AG20443 (cell line): ENCODE measurements around the gene GDPD5.
A peak's percentile ranks its signal among the peaks of the same experiment; 100 is the strongest.
"Not testable (repeated sequence)": the region's sequence is repeated elsewhere in the genome, so short reads cannot be mapped to it uniquely, and the experiment has no call there.

ENCODE experiments used
- DNase-seq: peaks from one replicate; pipeline ENCODE4 v3.0.0; 2012; ENCODE audit warnings: low spot score, mixed read lengths

Gene GDPD5

DNA sequence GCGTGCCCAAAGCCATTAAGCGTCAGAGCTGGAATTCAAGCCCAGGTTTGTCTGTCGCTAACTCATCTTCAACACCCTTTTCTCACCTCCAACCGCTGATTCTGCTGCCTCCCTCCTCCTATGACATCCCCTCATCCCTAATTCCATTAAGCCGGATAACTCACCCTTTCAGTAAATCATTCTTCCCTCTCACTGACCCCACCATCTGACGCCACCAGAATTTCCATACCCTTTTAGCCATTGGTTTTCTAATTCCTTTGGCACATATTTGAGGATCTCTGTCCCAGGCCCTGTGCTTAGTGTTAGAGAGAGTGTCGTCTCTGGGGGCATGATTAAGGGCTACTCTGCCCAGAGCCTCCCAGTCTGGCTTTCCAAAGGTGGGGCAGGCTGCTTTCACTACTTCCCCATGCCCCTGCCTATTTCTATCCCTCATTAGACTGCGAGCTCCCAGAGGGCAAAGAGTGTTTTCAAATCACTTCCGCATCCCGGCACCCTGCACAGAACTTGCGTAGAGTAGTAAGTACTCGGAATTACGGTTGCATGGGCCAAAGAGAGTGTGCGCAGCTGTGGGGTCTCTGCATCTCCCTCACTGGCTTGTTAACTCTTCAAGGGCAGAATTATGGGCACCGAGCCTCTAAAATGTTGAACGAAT lies 96.6 kb downstream of the GDPD5 start:
- DNase-seq, result no peak

GRCh38 chr11:75428281-75428724 lies 97.4 kb downstream of the GDPD5 start:
- DNase-seq, result peak; percentile 93

GRCh38 chr11:75427181-75427580 lies 98.6 kb downstream of the GDPD5 start:
- DNase-seq, result no peak

- no peak for DNase-seq
These were observed 99.0 kb downstream of the GDPD5 start for GRCh38 chr11:75426720-75427086.

DNA sequence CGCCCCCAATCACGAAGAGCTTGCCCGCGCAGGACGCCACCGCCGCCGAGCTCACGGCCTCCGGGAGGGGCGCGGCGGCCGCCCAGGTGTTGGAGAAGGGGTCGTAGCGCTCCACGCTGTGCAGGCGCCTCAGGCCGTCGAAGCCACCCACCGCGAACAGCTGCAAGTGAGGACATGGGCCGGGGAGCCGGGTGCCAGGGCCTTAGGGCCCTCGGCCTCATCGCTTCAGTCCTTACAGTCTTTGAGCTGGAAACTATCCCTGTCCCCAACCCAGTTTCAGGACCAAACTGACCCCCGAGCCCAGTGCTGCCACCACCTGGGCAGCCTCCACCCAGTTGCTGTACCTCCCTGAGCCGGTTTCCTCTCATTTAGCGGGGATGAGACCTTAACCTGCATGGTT lies 100.3 kb downstream of the GDPD5 start:
- DNase-seq, result no peak

DNA sequence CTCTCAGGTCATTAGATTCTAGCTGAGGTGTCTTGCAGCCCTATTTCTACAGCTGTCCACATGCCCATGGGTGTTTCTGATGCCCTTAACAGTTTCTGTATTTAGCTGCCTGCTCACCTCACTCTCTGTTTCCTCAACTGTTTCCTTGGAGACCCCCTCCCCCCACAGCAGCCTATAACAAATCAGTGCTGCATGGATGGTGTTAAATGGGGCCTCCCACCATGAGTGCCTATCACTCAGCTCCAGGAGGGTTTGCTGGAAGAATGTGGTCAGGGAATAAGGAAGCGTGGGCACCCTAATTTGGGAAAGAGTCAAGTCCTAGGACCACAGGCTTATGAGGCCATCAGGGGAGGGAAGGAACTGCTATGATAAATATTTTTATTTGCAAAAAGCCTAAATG lies 101.3 kb downstream of the GDPD5 start:
- no peak for DNase-seq

DNA sequence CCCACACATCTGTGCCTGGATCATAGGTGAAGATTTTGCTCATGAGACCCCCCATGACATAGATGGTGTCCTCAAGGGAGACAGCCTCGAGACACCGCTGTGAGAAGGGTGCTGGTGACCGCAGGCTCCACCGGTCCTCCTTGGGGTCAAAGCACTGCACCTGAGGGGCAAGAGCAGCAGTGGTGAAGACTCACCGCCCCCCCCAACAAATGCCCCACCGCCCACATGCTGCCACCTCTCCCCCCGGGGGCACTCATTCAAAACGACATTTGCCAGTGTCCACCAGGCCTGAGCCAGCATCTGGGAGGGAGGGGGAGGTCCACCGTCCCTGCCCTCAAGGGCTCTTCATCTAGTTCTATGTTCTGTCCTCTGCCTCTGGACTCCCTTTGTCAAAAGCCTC lies 102.0 kb downstream of the GDPD5 start:
- no peak for DNase-seq

DNA sequence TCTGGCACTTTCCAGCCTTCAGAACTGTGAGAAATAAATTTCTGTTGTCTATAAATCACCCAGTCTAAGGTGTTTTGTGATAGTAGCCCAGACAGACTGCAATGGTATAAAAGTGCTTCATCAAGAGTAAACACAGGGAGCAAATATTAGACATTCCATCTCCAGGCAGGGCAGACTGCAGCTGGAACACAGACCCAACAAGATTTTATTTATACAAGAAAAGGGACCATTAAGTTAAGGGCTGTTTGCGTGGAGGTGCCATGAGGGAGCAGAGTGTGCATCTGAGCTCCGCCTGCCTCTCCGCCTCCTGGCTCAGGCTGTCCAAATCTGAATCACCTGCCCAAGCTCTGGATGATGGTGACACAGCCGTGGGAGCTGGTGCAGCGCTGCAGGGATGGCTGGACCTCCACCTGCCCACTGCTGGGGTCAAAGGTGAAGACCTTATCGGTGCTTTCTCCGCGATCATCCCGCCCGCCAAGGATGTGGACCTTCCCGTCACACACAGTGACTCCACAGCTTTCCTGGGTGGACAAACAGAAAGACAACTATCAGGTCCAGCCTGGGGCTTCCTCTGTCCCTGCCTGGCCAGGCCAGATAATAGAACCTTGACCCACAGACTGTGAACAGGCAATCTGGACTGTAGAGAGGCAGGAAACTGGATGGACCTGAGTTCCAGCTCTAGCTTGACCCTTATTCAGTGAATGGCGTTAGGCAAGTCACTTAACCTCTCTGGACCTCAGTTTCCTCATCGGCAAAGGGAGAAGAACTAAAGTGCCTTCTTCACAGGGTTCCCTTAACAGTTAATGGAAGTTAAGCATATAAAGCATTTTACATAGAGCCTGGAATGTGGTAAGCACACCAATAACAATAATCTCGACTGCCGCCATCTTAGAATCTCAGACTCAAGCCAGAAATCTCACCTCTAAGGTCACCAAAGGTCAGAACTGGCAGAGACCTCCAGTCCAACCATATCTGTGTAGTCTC lies 103.2 kb downstream of the GDPD5 start:
- DNase-seq, result no peak

GRCh38 chr11:75421902-75422247 lies 103.9 kb downstream of the GDPD5 start:
- no peak for DNase-seq

- DNase-seq, result no peak
These were observed 104.6 kb downstream of the GDPD5 start for GRCh38 chr11:75421035-75421602.

DNA sequence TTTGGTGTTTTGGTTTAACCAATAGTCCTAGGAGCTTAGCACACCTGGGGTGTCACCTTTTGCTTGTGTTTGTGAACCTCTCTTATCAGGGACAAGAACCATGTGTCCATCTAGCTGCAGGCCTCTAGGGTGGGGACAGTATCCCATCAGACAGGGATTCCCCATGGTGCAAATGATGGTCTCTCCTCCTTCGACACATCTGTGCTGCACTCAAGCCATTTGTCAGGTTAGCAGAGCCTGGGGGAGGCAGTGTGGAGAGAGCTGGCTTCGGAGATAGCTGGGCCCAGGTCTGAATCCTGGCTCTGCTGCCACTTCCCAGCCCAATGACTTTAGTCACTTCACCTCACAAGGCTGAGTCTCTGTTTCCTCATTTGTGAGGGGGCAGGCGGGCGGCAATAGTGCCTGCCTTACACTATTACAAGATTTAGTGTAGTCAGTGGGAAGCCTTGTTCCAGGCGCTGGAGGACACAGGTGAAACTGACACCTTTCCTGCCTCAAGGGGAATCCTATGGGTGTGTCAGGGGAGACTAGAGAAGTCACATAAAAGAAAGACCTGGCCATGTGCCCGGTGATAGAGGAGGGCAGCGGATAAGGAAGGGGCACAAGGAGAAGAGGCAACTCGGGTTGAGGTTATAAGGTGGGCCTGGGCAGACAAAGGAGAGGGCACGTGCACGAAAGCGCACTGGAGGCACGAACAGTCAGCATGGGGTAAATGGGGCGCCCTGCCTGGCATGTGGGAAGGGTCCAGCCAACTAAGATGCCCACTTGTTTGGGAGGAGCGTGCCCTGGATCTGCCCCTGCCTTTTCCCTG lies 105.3 kb downstream of the GDPD5 start:
- no peak for DNase-seq

DNA sequence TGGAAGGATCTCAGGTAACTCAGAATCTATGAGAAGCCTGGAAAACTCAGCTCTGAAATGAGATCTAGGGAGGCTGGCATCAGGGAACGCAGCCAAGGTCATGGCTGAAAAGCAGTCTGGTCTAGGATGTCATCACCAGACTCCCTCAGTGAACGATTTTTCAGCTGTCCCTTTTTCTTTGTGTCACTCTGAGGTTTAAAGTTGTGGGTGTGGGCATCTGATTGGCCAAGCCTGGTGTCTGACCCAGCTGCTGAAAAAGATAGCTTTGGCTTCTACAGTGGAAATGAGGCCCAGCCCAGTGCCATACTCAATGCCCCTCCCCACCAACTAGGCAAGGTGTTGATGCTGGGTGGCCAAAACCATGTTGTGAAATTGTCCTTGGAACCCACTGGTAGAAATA lies 111.9 kb downstream of the GDPD5 start:
- no peak for DNase-seq

DNA sequence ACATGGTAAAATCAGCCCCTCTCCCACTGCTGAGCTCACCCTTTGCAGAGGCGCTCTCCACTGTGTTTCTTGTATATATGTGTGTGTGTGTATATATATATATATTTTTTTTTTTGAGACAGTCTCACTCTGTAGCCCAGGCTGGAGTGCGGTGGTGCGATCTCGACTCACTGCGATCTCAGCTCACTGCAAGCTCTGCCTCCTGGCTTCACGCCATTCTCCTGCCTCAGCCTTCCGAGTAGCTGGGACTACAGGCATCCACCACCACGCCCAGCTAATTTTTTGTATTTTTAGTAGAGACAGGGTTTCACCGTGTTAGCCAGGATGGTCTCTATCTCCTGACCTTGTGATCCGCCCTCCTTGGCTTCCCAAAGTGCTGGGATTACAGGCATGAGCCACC lies 112.6 kb downstream of the GDPD5 start:
- DNase-seq, result not testable (repeated sequence)

- not testable (repeated sequence) for DNase-seq
These were observed 115.8 kb downstream of the GDPD5 start for GRCh38 chr11:75409971-75410370.

- no peak for DNase-seq
These were observed 116.9 kb downstream of the GDPD5 start for GRCh38 chr11:75408957-75409219.

- no peak for DNase-seq
These were observed 119.4 kb downstream of the GDPD5 start for GRCh38 chr11:75406338-75406777.

GRCh38 chr11:75403983-75404658 lies 121.6 kb downstream of the GDPD5 start:
- no peak for DNase-seq

- no peak for DNase-seq
These were observed 122.7 kb downstream of the GDPD5 start for GRCh38 chr11:75403037-75403436.

- DNase-seq, result no peak
These were observed 123.6 kb downstream of the GDPD5 start for GRCh38 chr11:75402002-75402773.

GRCh38 chr11:75400146-75400865 lies 125.4 kb downstream of the GDPD5 start:
- DNase-seq, result no peak
